HG02759 (cell line): ENCODE results near the gene CS.

Experiments used
- ATAC-seq: cut with Tn5 transposase; IDR thresholded peaks from one replicate; pipeline ENCODE4 v1.9.1; 2021; ENCODE audit warnings: mild to moderate bottlenecking, moderate library complexity; ENCODE audit not compliant: unreplicated experiment

The CS gene

DNA sequence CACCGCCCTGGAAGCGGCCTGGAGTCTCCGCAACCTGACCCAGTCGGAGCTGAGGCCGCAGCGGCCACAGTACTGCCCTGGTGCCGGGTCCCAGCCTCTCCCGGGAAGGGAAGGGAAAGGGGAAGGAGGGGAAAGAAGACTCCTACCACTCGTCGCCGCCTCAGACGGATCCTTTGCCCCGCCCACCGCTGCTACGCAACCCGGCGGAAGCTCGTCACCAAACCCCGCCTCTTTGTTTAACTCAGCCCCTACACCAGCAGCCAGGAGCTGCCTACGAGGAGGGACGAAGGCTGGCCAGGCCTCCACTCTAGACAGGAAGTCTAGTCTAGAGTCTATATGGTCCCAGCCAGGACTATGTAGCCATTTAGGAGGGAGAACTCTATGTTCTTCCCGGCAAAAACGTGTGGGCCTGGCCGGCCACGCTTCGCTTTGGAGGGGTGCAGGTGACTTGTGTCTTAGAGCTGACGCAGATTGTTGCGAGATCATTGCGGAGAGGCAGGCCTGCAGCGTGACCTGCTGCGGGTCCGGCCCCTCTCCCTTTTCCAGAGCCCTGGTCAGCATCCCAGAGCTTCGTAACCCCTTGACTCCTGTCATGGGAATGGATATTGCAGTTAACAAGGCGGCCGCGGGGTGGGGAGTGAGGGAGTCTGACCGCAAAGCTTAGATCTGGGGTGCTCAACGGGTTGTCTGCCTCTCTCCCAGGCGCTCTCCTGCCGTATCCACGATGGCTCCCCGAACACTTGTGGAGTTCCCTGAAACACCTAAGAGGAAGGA, 78.2 kb downstream of the CS start, which contains the start of gene RNF41:
TSS of gene RNF41 (minus strand) at position 166 of the 774 bp plus-strand sequence. CDS start 7,875 bp downstream, outside the sequence.
- peak; percentile 80 for ATAC-seq
